HepG2 (cell line): ENCODE data around the gene NBEA. TPM values are rescaled to one million over a fixed set of nuclear protein-coding genes. Genes with fewer than 3 reads are reported as not detected.

Experiments
- ATAC-seq: fragments of 200-7000 bp; cut with Tn5 transposase; 3 replicates; pipeline ENCODE4 v1.9.1; 2020; ENCODE audit warnings: mild to moderate bottlenecking, moderate library complexity
- BruUV-seq: library from RNA; stranded (reverse); fragments of 400-500 nt; replicated peaks from 2 replicates; lab custom pipeline; 2021; lab: Mats Ljungman, UMichigan
- CTCF ChIA-PET: fragments of 300-600 bp; formaldehyde crosslinking; extraction: SDS; loops from one replicate; lab custom pipeline; 2021; ENCODE audit warnings: low total read pairs, inconsistent platforms, low intra/inter-chr PET ratio; lab: Yijun Ruan, JAX
- POLR2A ChIA-PET: fragments of 350-600 bp; sonication (Branson Sonifier 250); formaldehyde crosslinking; loops from one replicate; lab custom pipeline; 2020; ENCODE audit warnings: antibody characterized with exemption, inconsistent platforms; lab: Yijun Ruan, JAX
- DNase-seq: peaks from one replicate; pipeline ENCODE4 v3.0.0-alpha.2; 2015; ENCODE audit warnings: low spot score
- FAIRE-seq: peaks from 3 replicates; lab custom pipeline; 2011; peaks lifted over from hg19 to GRCh38; lab: Jason Lieb, UNC
- H2AFZ ChIP-seq: one replicate; pipeline ENCODE4 v1.6.1; 2011; ENCODE audit warnings: low read length, inconsistent platforms
- H3K27ac ChIP-seq: fragments of 300-600 bp; 3 replicates; pipeline ENCODE4 v1.8.0; 2011; ENCODE audit warnings: mixed run types, mild to moderate bottlenecking, mixed read lengths, low read length, inconsistent platforms; ENCODE audit not compliant: insufficient read depth; ENCODE audit errors: extremely low read length
- H3K27me3 ChIP-seq, 2 experiments: fragments of 200-600 bp in 1 of 2; 2 replicates in 1 of 2; 3 replicates in 1 of 2; pipeline versions ENCODE4 v1.6.0 to v1.8.0; 2011; ENCODE audit warnings: low read length in 2 of 2, mild to moderate bottlenecking in 2 of 2, moderate library complexity in 2 of 2, inconsistent platforms in 1 of 2; ENCODE audit not compliant: insufficient read depth in 2 of 2, control insufficient read depth in 1 of 2
- H3K36me3 ChIP-seq, 2 experiments: fragments of 200-600 bp in 1 of 2; replicated peaks in 1 of 2; 2 replicates in 1 of 2; 3 replicates in 1 of 2; pipeline versions ENCODE4 v1.5.1 to v1.8.0; 2011; ENCODE audit warnings: low read length in 2 of 2, inconsistent platforms in 1 of 2; ENCODE audit not compliant: insufficient read depth in 2 of 2, control insufficient read depth in 1 of 2
- H3K4me1 ChIP-seq: 2 replicates; pipeline ENCODE4 v1.5.1; 2012; ENCODE audit warnings: low read length, inconsistent platforms; ENCODE audit not compliant: insufficient read depth
- H3K4me2 ChIP-seq: 2 replicates; pipeline ENCODE4 v1.6.0; 2011; ENCODE audit warnings: low read depth, low read length, inconsistent platforms
- H3K4me3 ChIP-seq, 3 experiments: fragments of 200-600 bp in 1 of 3; sonication (generic), shearing (Covaris generic) in 1 of 3; replicated peaks in 1 of 3; 2 replicates each; pipeline ENCODE4 v1.5.1; 2011 to 2016; ENCODE audit warnings: low read length in 3 of 3, inconsistent platforms in 2 of 3, low read depth in 2 of 3, mild to moderate bottlenecking in 2 of 3, control low read depth in 1 of 3, mixed read lengths in 1 of 3; ENCODE audit not compliant: insufficient read depth in 1 of 3
- H3K79me2 ChIP-seq: one replicate; pipeline ENCODE4 v1.6.1; 2011; ENCODE audit warnings: low read length, inconsistent platforms; ENCODE audit not compliant: insufficient read depth
- H3K9ac ChIP-seq: 2 replicates; pipeline ENCODE4 v1.6.0; 2011; ENCODE audit warnings: mild to moderate bottlenecking, low read depth, low read length, inconsistent platforms; ENCODE audit not compliant: insufficient read depth
- H3K9me3 ChIP-seq: 2 replicates; pipeline ENCODE4 v1.5.1; 2012; ENCODE audit warnings: mild to moderate bottlenecking, low read length
- H4K20me1 ChIP-seq: 2 replicates; pipeline ENCODE4 v1.6.0; 2011; ENCODE audit warnings: inconsistent platforms, mild to moderate bottlenecking, low read length, moderate library complexity; ENCODE audit not compliant: insufficient read depth
- ARID2 ChIP-seq: sonication (generic); formaldehyde crosslinking; IDR thresholded peaks from 2 replicates; pipeline ENCODE4 v1.8.1; 2022; ENCODE audit warnings: mild to moderate bottlenecking, missing genetic modification reagents, borderline replicate concordance
- CBX5 ChIP-seq: sonication (generic); formaldehyde crosslinking; IDR thresholded peaks from 2 replicates; pipeline ENCODE4 v1.4.0; 2020; ENCODE audit warnings: missing genetic modification reagents, borderline replicate concordance
- KDM1A ChIP-seq: IDR thresholded peaks from 2 replicates; pipeline ENCODE4 v1.6.1; 2016; ENCODE audit warnings: missing compliant biosample characterization
- PAF1 ChIP-seq: IDR thresholded peaks from 2 replicates; pipeline ENCODE4 v1.6.1; 2016; ENCODE audit warnings: missing genetic modification reagents, missing compliant biosample characterization
- SOX6 ChIP-seq, 2 experiments: fragments of 450-650 bp in 1 of 2; sonication (generic) in 1 of 2; formaldehyde crosslinking in 1 of 2; IDR thresholded peaks; 2 replicates each; pipeline versions ENCODE4 v1.4.0 to v1.6.1; 2017 to 2020; ENCODE audit warnings: antibody characterized with exemption in 1 of 2, mild to moderate bottlenecking in 1 of 2, missing genetic modification reagents in 1 of 2
- ZNF20 ChIP-seq: sonication (generic); formaldehyde crosslinking; IDR thresholded peaks from 2 replicates; pipeline ENCODE4 v1.4.0; 2020; ENCODE audit warnings: mild to moderate bottlenecking, moderate library complexity, missing genetic modification reagents
- ZNF205 ChIP-seq: IDR thresholded peaks from 2 replicates; pipeline ENCODE4 v1.6.1; 2018; ENCODE audit warnings: missing biosample characterization, missing genetic modification reagents
- ZNF335 ChIP-seq: sonication (generic); formaldehyde crosslinking; IDR thresholded peaks from 2 replicates; pipeline ENCODE4 v1.4.0; 2020; ENCODE audit warnings: missing genetic modification reagents
- ZNF543 ChIP-seq: sonication (generic); formaldehyde crosslinking; IDR thresholded peaks from 2 replicates; pipeline ENCODE4 v1.4.0; 2020; ENCODE audit warnings: mild to moderate bottlenecking, missing genetic modification reagents
- ZNF768 ChIP-seq: sonication (generic); formaldehyde crosslinking; IDR thresholded peaks from 2 replicates; pipeline ENCODE4 v1.4.0; 2020; ENCODE audit warnings: missing genetic modification reagents
- ZNF777 ChIP-seq: sonication (generic); formaldehyde crosslinking; IDR thresholded peaks from 2 replicates; pipeline ENCODE4 v1.4.0; 2020; ENCODE audit warnings: missing genetic modification reagents
- ZNF781 ChIP-seq: sonication (generic); formaldehyde crosslinking; IDR thresholded peaks from 2 replicates; pipeline ENCODE4 v1.5.1; 2020; ENCODE audit warnings: borderline replicate concordance, mild to moderate bottlenecking, missing genetic modification reagents; ENCODE audit errors: not compliant biosample characterization
- WGBS: methylation state at CpG from one replicate; pipeline ENCODE4 v1.1.6; 2017; ENCODE audit warnings: low lambda C conversion rate; 5-methylcytosine and 5-hydroxymethylcytosine counted together
- in situ Hi-C: cut with HindIII; loops from 2 replicates; pipeline ENCODE4 v1.10.0; 2017; ENCODE audit warnings: low pct_unique_long_range_greater_than_20kb; ENCODE audit not compliant: extremely low pct_ligation_motif_present
- intact Hi-C: fragments of 100-400 bp; cut with micrococcal nuclease; formaldehyde crosslinking; loops from one replicate; pipeline ENCODE4 v1.10.0; 2022; ENCODE audit not compliant: unreplicated experiment
- polyA plus RNA-seq, 8 experiments: library from polyadenylated mRNA; depleted of rRNA in 3 of 8; stranded (reverse) in 7 of 8; unstranded in 1 of 8; fragments of >200 nt; fragmentation: Illumina TruSeq in 4 of 8; extraction: Trizol in 4 of 8; gene quantifications; 2 replicates each; pipeline versions ENCODE4 v1.2.1 to v1.2.3, GENCODE V29; 2011 to 2016; ENCODE audit warnings: low read depth in 4 of 8, missing spikeins in 1 of 8, mixed read lengths in 1 of 8; ENCODE audit not compliant: insufficient read depth in 1 of 8
- total RNA-seq, 5 experiments: library from RNA; depleted of rRNA; stranded (reverse); fragments of >200 nt; fragmentation: Illumina TruSeq; extraction: Trizol; gene quantifications; 2 replicates each; pipeline ENCODE4 v1.2.3, GENCODE V29; 2016; ENCODE audit warnings: low read depth in 1 of 5
- TF ChIP-seq, protein P1 (sequence below): sonication (generic); formaldehyde crosslinking; IDR thresholded peaks from 2 replicates; pipeline ENCODE4 v1.4.0; 2020; ENCODE audit warnings: missing genetic modification reagents, borderline replicate concordance
- TF ChIP-seq, protein P2 (sequence below): sonication (generic); formaldehyde crosslinking; IDR thresholded peaks from one replicate; pipeline ENCODE4 v1.5.1; 2020; ENCODE audit warnings: mild to moderate bottlenecking, missing genetic modification reagents; ENCODE audit errors: not compliant biosample characterization

Gene NBEA
- total and polyA plus RNA-seq, 2 of the 13 experiments (the other 11 are each of a cell fraction or from before 2014, with no cell fraction given) = 2.7 to 2.8 TPM

DNA sequence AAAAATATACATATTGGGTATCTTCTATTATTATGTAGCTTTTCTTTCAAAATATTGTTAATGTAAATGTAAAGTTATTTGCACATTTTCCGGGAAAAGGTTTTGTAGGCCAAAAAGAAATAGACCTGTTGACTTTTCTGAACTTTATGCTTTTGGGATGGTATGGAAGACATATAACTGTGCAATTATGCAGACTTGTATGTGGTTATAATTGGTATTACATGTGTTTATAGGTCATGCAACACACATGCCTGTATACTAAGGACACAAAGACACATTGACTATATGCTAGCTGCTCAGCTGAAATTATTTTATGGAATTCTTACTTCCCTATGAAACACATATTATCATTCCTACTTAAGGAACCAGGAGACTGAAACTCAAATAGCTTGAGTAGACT is 2.3 kb upstream of the NBEA start:
- FAIRE-seq (no peak), DNase-seq (no peak), ATAC-seq (no peak)
- Histone ChIP-seq H3K9ac (no peak overlapping the region), H3K4me2 (no peak overlapping the region), H3K4me3 (no peak overlapping the region), H3K27me3 (peaks cover 0 to 2% of the 10 kb centered on the region in 2 experiments; a peak in 2 of 5 replicates), H3K9me3 (no peaks in the 10 kb centered on the region), H4K20me1 (no peaks in the 10 kb centered on the region), H2AFZ (no peak overlapping the region), H3K27ac (no peak overlapping the region), H3K36me3 (no peaks in the 10 kb centered on the region), H3K4me1 (peaks cover 20% of the 10 kb centered on the region), H3K79me2 (no peaks in the 10 kb centered on the region)
- BruUV-seq = no TSS peak
- WGBS = 59% methylated on average over 1 of the region's 1 CpG
- intact Hi-C loops = loop anchor here (2.0 kb wide), 1 partner anchor 217 kb away; no protein-coding TSS in a partner anchor
- POLR2A ChIA-PET = no interaction called here
- CTCF ChIA-PET = no interaction called here
- in situ Hi-C loops = no loop called here
- no peak for TF ChIP-seq ZNF768 (CRISPR knock-in tag)
- TF ChIP-seq, protein P1, sequence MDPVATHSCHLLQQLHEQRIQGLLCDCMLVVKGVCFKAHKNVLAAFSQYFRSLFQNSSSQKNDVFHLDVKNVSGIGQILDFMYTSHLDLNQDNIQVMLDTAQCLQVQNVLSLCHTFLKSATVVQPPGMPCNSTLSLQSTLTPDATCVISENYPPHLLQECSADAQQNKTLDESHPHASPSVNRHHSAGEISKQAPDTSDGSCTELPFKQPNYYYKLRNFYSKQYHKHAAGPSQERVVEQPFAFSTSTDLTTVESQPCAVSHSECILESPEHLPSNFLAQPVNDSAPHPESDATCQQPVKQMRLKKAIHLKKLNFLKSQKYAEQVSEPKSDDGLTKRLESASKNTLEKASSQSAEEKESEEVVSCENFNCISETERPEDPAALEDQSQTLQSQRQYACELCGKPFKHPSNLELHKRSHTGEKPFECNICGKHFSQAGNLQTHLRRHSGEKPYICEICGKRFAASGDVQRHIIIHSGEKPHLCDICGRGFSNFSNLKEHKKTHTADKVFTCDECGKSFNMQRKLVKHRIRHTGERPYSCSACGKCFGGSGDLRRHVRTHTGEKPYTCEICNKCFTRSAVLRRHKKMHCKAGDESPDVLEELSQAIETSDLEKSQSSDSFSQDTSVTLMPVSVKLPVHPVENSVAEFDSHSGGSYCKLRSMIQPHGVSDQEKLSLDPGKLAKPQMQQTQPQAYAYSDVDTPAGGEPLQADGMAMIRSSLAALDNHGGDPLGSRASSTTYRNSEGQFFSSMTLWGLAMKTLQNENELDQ (CRISPR knock-in tag) = no peak
- TF ChIP-seq, protein P2, sequence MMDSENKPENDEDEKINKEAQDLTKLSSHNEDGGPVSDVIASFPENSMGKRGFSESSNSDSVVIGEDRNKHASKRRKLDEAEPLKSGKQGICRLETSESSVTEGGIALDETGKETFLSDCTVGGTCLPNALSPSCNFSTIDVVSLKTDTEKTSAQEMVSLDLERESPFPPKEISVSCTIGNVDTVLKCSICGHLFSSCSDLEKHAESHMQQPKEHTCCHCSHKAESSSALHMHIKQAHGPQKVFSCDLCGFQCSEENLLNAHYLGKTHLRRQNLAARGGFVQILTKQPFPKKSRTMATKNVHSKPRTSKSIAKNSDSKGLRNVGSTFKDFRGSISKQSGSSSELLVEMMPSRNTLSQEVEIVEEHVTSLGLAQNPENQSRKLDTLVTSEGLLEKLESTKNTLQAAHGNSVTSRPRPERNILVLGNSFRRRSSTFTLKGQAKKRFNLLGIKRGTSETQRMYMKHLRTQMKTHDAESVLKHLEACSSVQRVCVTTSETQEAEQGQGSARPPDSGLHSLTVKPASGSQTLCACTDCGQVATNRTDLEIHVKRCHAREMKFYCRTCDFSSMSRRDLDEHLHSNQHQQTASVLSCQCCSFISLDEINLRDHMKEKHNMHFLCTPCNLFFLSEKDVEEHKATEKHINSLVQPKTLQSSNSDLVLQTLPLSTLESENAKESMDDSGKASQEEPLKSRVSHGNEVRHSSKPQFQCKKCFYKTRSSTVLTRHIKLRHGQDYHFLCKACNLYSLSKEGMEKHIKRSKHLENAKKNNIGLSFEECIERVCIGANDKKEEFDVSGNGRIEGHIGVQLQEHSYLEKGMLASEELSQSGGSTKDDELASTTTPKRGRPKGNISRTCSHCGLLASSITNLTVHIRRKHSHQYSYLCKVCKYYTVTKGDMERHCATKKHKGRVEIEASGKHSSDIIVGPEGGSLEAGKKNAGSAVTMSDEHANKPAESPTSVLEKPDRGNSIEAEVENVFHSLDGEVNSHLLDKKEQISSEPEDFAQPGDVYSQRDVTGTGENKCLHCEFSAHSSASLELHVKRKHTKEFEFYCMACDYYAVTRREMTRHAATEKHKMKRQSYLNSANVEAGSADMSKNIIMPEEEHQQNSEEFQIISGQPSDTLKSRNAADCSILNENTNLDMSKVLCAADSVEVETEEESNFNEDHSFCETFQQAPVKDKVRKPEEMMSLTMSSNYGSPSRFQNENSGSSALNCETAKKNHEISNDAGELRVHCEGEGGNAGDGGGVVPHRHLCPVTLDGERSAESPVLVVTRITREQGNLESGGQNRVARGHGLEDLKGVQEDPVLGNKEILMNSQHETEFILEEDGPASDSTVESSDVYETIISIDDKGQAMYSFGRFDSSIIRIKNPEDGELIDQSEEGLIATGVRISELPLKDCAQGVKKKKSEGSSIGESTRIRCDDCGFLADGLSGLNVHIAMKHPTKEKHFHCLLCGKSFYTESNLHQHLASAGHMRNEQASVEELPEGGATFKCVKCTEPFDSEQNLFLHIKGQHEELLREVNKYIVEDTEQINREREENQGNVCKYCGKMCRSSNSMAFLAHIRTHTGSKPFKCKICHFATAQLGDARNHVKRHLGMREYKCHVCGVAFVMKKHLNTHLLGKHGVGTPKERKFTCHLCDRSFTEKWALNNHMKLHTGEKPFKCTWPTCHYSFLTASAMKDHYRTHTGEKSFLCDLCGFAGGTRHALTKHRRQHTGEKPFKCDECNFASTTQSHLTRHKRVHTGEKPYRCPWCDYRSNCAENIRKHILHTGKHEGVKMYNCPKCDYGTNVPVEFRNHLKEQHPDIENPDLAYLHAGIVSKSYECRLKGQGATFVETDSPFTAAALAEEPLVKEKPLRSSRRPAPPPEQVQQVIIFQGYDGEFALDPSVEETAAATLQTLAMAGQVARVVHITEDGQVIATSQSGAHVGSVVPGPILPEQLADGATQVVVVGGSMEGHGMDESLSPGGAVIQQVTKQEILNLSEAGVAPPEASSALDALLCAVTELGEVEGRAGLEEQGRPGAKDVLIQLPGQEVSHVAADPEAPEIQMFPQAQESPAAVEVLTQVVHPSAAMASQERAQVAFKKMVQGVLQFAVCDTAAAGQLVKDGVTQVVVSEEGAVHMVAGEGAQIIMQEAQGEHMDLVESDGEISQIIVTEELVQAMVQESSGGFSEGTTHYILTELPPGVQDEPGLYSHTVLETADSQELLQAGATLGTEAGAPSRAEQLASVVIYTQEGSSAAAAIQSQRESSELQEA (CRISPR knock-in tag) = no peak
- no peak for TF ChIP-seq ZNF20 (CRISPR knock-in tag)
- no peak for TF ChIP-seq ZNF777 (CRISPR knock-in tag)
- no peak for TF ChIP-seq SOX6 (IDR thresholded peaks at IDR 0.05)
- no peak for TF ChIP-seq SOX6 (CRISPR knock-in tag; IDR thresholded peaks at IDR 0.05)
- no peak for TF ChIP-seq ZNF543 (CRISPR knock-in tag)
- no peak for TF ChIP-seq ZNF335 (CRISPR knock-in tag)
- no peak for TF ChIP-seq KDM1A (CRISPR knock-in tag)
- no peak for TF ChIP-seq PAF1 (CRISPR knock-in tag)
- TF ChIP-seq ZNF781 (CRISPR knock-in tag) = no peak
- no peak for TF ChIP-seq CBX5
- no peak for TF ChIP-seq ARID2 (CRISPR knock-in tag)
- no peak for TF ChIP-seq ZNF205 (CRISPR knock-in tag)
